NCI-H1417 treated with DMSO at 0.1 percent for 48 hours (cell line): ENCODE results near the gene AP1S3.

ENCODE experiments used
- DNase-seq: peaks from one replicate; lab custom pipeline; 2025; lab: John Stamatoyannopoulos, UW

The AP1S3 gene

GRCh38 chr2:223759569-223760430 lies 77.6 kb downstream of the AP1S3 start:
- no peak for DNase-seq

- DNase-seq = peak; percentile 3
Measured at GRCh38 chr2:223758131-223758840, 79.1 kb downstream of the AP1S3 start.

- no peak for DNase-seq
Measured at GRCh38 chr2:223753940-223754339, 83.4 kb downstream of the AP1S3 start.

GRCh38 chr2:223751012-223751411 lies 86.4 kb downstream of the AP1S3 start:
- no peak for DNase-seq

- no peak for DNase-seq
Measured at GRCh38 chr2:223747392-223748042, 89.9 kb downstream of the AP1S3 start.

DNA sequence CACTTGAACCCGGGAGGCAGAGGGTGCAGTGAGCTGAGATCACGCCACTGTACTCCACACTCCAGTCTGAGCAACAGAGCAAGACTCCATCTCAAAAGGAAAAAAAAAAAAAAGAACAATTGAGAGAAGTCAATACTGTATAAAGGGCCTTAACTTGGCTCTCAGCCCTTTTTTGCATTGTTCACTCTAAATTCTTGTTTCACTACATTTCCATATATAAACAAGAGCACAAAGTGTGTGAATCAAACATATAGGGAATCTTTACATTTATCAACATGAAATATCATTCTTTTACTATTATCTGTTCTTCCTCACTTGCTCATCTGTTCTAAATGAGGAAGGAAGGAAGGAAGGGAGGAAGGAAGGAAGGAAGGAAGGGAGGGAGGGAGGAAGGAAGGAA lies 90.8 kb downstream of the AP1S3 start:
- no peak for DNase-seq

DNA sequence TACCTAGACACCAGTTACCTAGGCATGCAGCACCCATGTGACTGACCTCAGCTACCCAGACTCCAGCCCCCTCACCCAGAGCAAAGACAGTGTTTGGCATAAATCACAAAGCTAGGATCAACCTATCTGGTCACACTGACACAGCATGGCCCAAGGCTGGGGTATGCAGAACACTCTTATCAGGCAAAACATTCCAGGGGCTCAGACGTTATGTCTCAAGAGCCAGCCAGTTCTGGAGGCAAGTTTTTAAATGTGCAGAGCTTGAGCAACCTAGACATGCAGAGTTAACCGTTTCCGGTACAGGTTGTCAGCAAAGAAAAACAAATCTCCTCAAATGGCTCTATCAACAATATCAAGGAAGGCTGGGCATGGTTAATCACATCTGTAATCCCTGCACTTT lies 92.8 kb downstream of the AP1S3 start:
- DNase-seq = no peak

DNA sequence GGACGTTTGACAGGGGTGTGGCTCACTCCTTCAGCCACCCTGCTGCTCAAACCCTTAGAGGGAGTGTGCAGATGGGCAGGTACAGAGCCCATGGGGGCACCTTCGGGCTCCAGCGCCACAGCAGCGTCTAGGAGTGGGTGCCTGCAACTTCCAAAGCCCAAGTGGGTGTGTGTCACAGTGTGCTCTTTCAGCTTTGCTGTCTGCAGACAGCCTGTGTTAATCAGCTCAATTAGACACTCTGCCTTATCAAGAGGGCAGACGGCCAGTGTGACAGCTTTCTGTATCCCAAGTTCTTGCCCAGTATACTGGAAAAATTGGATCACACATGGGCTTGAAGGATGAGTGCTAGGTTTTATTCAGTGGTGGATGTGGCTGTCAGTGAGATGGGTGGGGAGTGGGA lies 96.7 kb downstream of the AP1S3 start:
- no peak for DNase-seq

GRCh38 chr2:223737207-223737606 lies 100.2 kb downstream of the AP1S3 start:
- DNase-seq = no peak

DNA sequence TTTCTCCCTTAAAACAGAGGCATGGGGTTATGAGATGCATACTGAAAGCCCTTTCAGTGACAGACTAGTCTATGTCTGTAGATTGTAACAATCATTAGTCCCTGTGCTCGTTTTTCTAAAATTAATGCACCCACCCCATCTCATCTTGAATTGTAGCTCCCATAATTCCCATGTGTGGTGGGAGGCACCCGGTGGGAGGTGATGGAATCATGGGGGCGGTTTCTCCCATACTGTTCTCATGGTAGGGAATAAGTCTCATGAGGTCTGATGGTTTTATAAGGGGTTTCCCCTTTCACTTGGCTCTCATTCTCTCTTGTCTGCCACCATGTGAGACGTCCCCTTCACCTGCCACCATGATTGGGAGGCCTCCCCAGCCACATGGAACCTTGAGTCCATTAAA lies 100.9 kb downstream of the AP1S3 start:
- DNase-seq = no peak

- no peak for DNase-seq
Measured at GRCh38 chr2:223735659-223736244, 101.6 kb downstream of the AP1S3 start.

DNA sequence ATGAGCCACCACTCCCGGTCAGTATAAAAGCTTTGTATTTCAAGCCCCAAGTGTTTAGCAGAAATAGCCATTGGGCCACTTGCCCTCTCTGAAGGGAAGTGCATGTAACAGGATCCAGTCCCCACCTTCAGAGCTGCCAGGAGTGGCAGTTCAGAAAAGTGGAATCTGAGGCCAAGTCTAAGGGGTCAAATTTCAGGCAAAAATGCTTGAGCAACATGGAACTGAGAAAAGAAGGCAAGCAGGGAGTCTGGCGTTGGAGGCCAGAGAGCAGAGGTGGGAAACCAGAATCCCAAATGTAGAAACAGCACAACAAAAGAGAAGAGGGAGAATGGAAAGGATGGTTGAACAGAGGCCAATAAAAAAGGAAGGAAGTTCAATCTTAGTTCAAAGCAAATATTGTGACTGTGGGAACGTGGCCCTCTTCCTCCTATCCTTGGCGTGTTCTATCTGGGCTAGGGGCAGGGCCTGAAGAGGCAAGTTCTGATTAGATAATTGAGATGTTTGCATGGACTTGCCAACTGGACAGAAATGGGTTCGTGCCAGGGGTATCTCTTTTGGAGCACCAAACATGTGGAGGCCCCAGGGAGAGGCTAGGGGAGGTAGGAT lies 102.2 kb downstream of the AP1S3 start:
- DNase-seq = no peak

DNA sequence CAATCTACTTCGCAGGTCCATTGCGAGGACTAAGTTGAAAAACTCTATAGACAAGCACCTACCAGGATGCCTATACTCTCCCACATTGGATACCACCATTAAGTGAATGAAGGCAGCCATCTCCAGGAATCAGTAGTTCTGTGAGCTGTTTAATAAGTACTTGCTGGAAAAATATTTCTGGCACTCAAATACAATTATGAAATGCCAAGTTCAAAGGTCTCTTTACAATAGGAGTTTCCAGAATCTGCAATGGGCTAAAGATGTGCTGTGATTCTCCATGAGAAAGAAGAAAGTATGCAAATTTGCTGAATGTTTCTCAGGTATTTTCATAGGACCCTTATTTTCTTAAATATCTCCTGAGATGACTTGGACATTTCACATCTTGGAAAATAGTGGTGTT lies 103.0 kb downstream of the AP1S3 start:
- DNase-seq = no peak

DNA sequence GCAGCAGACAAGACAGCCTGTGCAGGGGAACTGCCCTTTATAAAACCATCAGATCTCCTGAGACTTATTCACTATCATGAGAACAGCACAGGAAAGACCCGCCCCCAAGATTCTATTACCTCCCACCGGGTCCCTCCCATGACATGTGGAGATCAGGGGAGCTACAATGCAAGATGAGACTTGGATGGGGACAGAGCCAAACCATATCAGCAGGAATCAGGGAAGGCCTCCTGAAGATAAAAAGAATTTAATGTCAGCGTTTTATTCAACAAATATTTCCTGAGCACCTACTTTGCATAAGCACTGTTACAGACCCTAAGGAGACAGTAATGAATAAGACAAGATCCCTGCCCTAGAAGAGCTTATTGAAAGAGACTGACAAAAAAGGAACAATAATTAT lies 105.0 kb downstream of the AP1S3 start:
- DNase-seq = no peak

GRCh38 chr2:223731503-223731902 lies 105.9 kb downstream of the AP1S3 start:
- no peak for DNase-seq

DNA sequence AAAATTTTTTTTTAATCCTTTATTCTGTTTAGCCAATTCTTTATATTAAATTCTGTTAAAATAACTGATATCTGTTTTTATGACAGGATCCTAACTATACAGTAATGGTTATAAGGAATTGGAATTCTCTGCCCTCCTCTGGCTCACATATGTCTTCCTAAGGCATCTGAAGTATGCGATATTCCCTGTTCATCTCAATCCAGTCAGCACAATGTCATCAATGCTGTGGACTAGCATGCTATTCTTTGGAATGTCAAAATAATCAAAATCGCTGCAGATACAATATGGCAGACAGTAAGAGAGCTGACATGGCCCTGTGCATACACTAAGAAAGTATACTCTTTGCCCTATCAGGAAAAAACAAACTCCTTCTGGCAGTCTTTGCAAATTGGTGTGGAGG lies 107.6 kb downstream of the AP1S3 start:
- no peak for DNase-seq

GRCh38 chr2:223727562-223727961 lies 109.8 kb downstream of the AP1S3 start:
- DNase-seq = no peak

- no peak for DNase-seq
Measured at GRCh38 chr2:223725986-223726970, 111.1 kb downstream of the AP1S3 start.

GRCh38 chr2:223725494-223725893 lies 111.9 kb downstream of the AP1S3 start:
- DNase-seq = no peak

DNA sequence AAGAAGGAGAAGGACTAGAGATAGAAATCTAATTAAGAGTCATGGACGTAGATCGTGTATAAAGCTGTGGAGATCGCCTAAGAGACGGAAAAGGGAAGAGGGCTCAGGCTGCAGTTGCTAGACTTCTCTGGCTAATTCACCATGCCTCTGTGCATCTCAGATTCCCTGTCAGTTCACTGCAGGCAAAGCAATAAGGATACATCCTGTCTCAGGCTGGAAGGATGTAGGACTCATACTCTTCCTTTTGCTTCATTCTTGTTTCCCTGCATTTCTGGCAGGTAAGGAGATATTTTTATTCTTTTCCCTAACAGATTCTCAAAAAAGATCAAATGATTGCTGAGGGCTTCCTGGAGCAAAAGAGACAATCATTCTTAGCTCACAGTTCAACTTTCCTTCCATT lies 112.5 kb downstream of the AP1S3 start:
- no peak for DNase-seq

DNA sequence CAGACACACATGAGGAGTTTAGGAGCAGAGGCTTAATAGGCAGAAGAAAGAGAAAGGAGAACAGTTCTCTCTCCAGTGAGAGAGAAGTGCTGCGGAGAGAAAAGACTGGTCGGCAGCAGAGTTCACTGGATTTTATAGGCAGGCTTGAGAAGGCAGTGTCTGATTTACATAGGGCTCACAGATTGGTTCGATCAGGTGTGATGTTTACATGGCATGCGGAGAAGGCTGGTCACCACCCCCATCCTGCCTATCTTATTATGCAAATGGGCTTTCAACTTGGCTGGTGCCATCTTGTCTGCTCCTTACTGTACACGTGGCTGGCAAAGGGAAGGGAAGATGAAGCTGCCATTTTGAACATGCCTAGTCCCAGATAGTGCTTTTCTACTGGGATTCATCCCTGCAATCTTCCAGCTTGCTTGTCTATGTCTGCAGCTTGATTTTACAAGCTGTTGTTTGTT lies 113.4 kb downstream of the AP1S3 start:
- DNase-seq = no peak
